ENCODE results near the gene LCN12.

Gene LCN12

GRCh38 chr9:136944519-136945332, 7.3 kb upstream of the LCN12 start, which contains the start of the genes C8G and FBXW5:
C8G (plus strand) TSS chr9:136945243; CDS start chr9:136945321, 78 bp downstream.
FBXW5 (minus strand) TSS chr9:136944738; CDS start chr9:136944083, 655 bp downstream.
- TF ChIP-seq CTCF (IDR thresholded peaks at IDR 0.05; ENCODE audit: low read depth, low read length), result peak; percentile 71
- peak; percentile 90 to 95 for DNase-seq (ENCODE audit: low read depth in 2 of 2)
- H3K4me3 ChIP-seq (replicated peaks in 1 of 2; ENCODE audit: low read depth in 2 of 2, low read length in 2 of 2), result peak within 1 kb of the TSS; percentile 84 to 85

- no peak overlapping the region for H3K4me3 ChIP-seq (replicated peaks in 1 of 2; ENCODE audit: low read depth in 2 of 2, low read length in 2 of 2)
- no peak for TF ChIP-seq CTCF (IDR thresholded peaks at IDR 0.05; ENCODE audit: low read depth, low read length)
- DNase-seq (ENCODE audit: low read depth in 2 of 2), result no peak
These were observed 6.5 kb upstream of the LCN12 start for GRCh38 chr9:136945333-136946227.

GRCh38 chr9:136946228-136947027, 5.6 kb upstream of the LCN12 start:
- DNase-seq (ENCODE audit: low read depth in 2 of 2), result no peak
- TF ChIP-seq CTCF (IDR thresholded peaks at IDR 0.05; ENCODE audit: low read depth, low read length), result no peak
- no peak overlapping the region for H3K4me3 ChIP-seq (replicated peaks in 1 of 2; ENCODE audit: low read depth in 2 of 2, low read length in 2 of 2)

GRCh38 chr9:136947028-136947891, 4.8 kb upstream of the LCN12 start:
- no peak for DNase-seq (ENCODE audit: low read depth in 2 of 2)

GRCh38 chr9:136947955-136948510, 4.0 kb upstream of the LCN12 start:
- peak; percentile 44 for TF ChIP-seq CTCF (IDR thresholded peaks at IDR 0.05; ENCODE audit: low read depth, low read length)
- peak; percentile 46 to 49 for DNase-seq (ENCODE audit: low read depth in 2 of 2)
- no peak overlapping the region for H3K4me3 ChIP-seq (replicated peaks in 1 of 2; ENCODE audit: low read depth in 2 of 2, low read length in 2 of 2)

More at GRCh38 chr9:136947028-136947891, 4.8 kb upstream of the LCN12 start:
- H3K4me3 ChIP-seq (replicated peaks in 1 of 2; ENCODE audit: low read depth in 2 of 2, low read length in 2 of 2), result no peak overlapping the region
- TF ChIP-seq CTCF (IDR thresholded peaks at IDR 0.05; ENCODE audit: low read depth, low read length), result no peak
